Cardiac muscle cell (in vitro differentiated cells and primary cell): ENCODE measurements around the gene ADCYAP1R1. TPM values are rescaled to one million over a fixed set of nuclear protein-coding genes. Genes with fewer than 3 reads are reported as not detected.

Source experiments
- DNase-seq, 2 donors: peaks; one replicate each; pipeline versions ENCODE4 v3.0.0 to v3.0.0-alpha.2; 2010 to 2017; ENCODE audit warnings: low read depth in 1 of 2, low spot score in 1 of 2
- H3K27ac ChIP-seq: fragments of 200-600 bp; sonication (generic); 2 replicates; pipeline ENCODE4 v1.5.1; 2016
- H3K27me3 ChIP-seq: fragments of 200-600 bp; sonication (generic); 2 replicates; pipeline ENCODE4 v1.6.0; 2016; ENCODE audit warnings: control low read depth
- H3K36me3 ChIP-seq: fragments of 200-600 bp; sonication (generic); 2 replicates; pipeline ENCODE4 v1.5.1; 2016; ENCODE audit warnings: control low read depth
- H3K4me1 ChIP-seq: fragments of 200-600 bp; sonication (generic); 2 replicates; pipeline ENCODE4 v1.8.1; 2017; ENCODE audit warnings: low read depth, mild to moderate bottlenecking, mixed run types
- H3K4me3 ChIP-seq: fragments of 200-600 bp; sonication (generic); 2 replicates; pipeline ENCODE4 v1.5.1; 2016; ENCODE audit warnings: mild to moderate bottlenecking
- H3K9me3 ChIP-seq: fragments of 200-600 bp; sonication (generic); 2 replicates; pipeline ENCODE4 v1.5.1; 2017; ENCODE audit warnings: low read depth, mild to moderate bottlenecking, control low read depth
- CTCF ChIP-seq: IDR thresholded peaks from 2 replicates; pipeline ENCODE4 v1.5.1; 2012; ENCODE audit warnings: low read depth, mild to moderate bottlenecking, low read length
- polyA plus RNA-seq: library from polyadenylated mRNA; unstranded; fragments of >200 nt; fragmentation: Nextera tagmentation; extraction: Ambion mirVana; gene quantifications from 2 replicates; pipeline ENCODE4 v1.2.1, GENCODE V29; 2016
- total RNA-seq: library from RNA; depleted of rRNA; stranded (reverse); fragments of >200 nt; gene quantifications from 2 replicates; pipeline ENCODE4 v1.2.3, GENCODE V29; 2016

The ADCYAP1R1 gene
- total and polyA plus RNA-seq, 2 experiments from 2014 or later, result 0.49 to 4.5 TPM

DNA sequence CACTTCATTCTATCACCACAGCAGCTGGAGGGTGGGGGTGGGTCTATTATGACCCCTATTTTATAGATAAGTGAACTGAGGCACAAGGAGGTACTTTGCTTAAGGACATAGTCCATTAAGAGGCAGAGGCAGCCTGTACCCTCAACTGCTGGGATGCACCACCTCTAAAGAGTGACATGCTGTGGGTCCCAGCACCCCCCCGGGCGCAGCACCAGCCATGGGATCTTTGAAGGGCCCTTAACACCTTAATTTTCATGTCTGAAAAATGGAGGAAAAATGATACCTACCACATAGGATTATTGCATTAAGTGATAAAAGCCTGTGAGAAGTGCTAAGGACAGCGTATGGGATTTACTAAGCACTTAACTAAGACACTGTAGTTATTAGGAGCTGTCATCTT, 15.4 kb downstream of the ADCYAP1R1 start:
- no peaks in the 10 kb centered on the region for H3K36me3 ChIP-seq
- no peaks in the 10 kb centered on the region for H3K27me3 ChIP-seq
- TF ChIP-seq CTCF, result no peak
- no peak overlapping the region for H3K4me3 ChIP-seq
- H3K27ac ChIP-seq, result no peak overlapping the region
- DNase-seq, result no peak
- no peaks in the 10 kb centered on the region for H3K4me1 ChIP-seq
- no peaks in the 10 kb centered on the region for H3K9me3 ChIP-seq

DNA sequence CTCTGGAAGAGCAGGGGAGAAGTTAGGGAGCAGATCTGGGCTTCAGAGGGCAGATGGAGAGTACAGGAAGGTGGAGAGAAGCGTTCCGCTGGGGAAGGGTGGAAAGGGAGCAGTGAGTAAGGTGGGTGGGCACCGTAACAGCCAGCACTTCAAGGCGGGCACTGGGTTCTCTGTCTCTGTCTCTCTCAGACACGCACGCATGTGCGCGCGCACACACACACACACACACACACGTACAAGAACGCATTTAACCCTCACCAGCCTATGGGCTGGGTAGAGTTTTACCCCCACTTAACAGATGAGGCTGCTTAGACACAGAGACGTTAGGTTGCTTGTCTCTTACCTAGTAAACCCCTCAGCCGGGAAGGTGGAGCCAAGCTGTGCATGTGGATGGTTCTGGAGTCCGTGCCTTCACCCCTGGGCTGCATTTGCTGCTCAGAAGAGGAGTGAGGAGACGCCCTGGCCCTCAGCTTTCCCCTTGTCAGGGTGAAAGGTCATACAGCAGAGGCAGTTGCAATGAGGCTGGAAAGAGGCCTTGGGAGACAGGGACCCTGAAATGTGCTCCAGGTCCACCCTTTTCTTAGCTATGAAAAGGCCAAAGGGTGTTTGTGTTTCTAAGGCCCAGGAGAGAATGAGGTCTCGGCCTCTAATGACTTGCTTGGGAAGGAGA, 16.0 kb downstream of the ADCYAP1R1 start:
- H3K36me3 ChIP-seq, result no peaks in the 10 kb centered on the region
- no peak overlapping the region for H3K4me3 ChIP-seq
- TF ChIP-seq CTCF, result no peak
- no peak for DNase-seq
- H3K4me1 ChIP-seq, result no peaks in the 10 kb centered on the region
- H3K27ac ChIP-seq, result no peak overlapping the region
- no peaks in the 10 kb centered on the region for H3K9me3 ChIP-seq
- H3K27me3 ChIP-seq, result no peaks in the 10 kb centered on the region

GRCh38 chr7:31069860-31070555, 17.9 kb downstream of the ADCYAP1R1 start:
- Histone ChIP-seq H3K4me3 (no peak overlapping the region), H3K36me3 (no peaks in the 10 kb centered on the region), H3K27me3 (no peaks in the 10 kb centered on the region), H3K4me1 (no peaks in the 10 kb centered on the region), H3K27ac (no peak overlapping the region), H3K9me3 (no peaks in the 10 kb centered on the region)
- TF ChIP-seq CTCF, result no peak
- no peak for DNase-seq

GRCh38 chr7:31070991-31071644, 19.0 kb downstream of the ADCYAP1R1 start:
- TF ChIP-seq CTCF, result no peak
- Histone ChIP-seq H3K27me3 (no peaks in the 10 kb centered on the region), H3K9me3 (no peaks in the 10 kb centered on the region), H3K27ac (no peak overlapping the region), H3K36me3 (no peaks in the 10 kb centered on the region), H3K4me1 (no peaks in the 10 kb centered on the region), H3K4me3 (no peak overlapping the region)
- DNase-seq, result no peak

DNA sequence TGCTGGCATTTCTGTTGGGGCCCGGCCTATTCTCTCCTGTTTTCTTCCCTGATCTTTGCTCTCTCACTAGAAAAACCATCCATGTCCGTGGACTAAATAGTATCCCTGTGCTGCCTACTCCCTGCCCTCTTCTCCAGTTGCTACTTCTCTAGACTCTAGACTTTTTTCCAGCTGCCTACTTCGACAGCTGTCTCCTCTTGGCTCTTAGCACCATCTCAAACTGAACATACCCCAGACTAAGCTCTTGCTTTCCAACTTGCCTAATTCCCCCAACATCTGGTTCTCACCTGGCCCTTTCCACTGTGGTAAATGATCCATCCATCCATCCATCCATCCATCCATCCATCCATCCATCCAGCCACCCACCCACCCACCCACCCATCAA, 19.5 kb downstream of the ADCYAP1R1 start:
- H3K27ac ChIP-seq, result no peak overlapping the region

More for the DNA sequence above, 19.5 kb downstream of the ADCYAP1R1 start:
- H3K4me3 ChIP-seq, result no peak overlapping the region
- H3K36me3 ChIP-seq, result no peaks in the 10 kb centered on the region
- no peaks in the 10 kb centered on the region for H3K9me3 ChIP-seq
- TF ChIP-seq CTCF, result no peak
- H3K27me3 ChIP-seq, result no peaks in the 10 kb centered on the region
- DNase-seq, result no peak
- no peaks in the 10 kb centered on the region for H3K4me1 ChIP-seq
